C4-2B (cell line): Measurements from ENCODE around the gene SLC16A7.

Experiments used
- ZFX ChIP-seq: fragments of 450-650 bp; IDR thresholded peaks from 2 replicates; pipeline ENCODE4 v1.6.1; 2017
- TF ChIP-seq, protein P1 (sequence below): fragments of 450-650 bp; conservative IDR thresholded peaks from 2 replicates; pipeline ENCODE4 v1.5.1; 2017; ENCODE audit warnings: mild to moderate bottlenecking

DNA sequence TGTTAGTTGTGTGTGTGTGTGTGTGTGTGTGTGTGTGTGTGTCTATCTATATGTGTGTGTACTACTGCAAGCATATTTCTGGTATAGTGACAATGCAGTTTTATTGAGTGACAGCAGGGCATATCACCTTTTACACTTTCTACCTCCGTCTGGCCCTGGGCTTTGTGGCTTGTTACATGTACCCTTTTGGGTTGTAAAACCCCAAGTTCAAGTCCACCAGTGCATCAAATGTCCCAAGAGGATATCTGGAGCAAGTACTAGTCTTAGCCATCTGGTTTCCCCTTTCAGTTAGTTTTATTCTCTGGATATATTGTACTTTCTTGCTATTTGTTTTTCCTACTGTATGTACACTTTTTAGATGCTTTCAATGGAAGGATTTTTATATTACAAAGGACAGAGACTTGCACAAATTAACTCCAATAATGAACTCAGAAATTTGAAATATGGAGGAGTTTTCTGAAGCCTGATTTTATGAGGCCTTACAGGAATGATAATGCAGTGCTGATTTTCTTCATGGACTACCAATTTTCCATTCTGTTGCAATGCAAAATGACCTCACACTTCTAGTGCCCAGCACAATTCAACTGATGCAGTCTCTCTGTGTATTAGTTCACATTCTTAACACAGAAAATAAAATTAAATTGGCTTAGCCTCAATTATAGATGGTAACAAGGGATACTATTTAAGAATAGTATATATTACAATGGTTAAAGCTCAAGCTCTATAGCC, 29.1 kb downstream of the SLC16A7 start:
- TF ChIP-seq, protein P1, sequence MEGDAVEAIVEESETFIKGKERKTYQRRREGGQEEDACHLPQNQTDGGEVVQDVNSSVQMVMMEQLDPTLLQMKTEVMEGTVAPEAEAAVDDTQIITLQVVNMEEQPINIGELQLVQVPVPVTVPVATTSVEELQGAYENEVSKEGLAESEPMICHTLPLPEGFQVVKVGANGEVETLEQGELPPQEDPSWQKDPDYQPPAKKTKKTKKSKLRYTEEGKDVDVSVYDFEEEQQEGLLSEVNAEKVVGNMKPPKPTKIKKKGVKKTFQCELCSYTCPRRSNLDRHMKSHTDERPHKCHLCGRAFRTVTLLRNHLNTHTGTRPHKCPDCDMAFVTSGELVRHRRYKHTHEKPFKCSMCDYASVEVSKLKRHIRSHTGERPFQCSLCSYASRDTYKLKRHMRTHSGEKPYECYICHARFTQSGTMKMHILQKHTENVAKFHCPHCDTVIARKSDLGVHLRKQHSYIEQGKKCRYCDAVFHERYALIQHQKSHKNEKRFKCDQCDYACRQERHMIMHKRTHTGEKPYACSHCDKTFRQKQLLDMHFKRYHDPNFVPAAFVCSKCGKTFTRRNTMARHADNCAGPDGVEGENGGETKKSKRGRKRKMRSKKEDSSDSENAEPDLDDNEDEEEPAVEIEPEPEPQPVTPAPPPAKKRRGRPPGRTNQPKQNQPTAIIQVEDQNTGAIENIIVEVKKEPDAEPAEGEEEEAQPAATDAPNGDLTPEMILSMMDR = no peak
- TF ChIP-seq ZFX = no peak
